Measurements from ENCODE around the gene SDK2.

- TF ChIP-seq POLR2A (IDR thresholded peaks at IDR 0.05): no peak
- TF ChIP-seq CTCF (IDR thresholded peaks at IDR 0.05): no peak
Observed at GRCh38 chr17:73522696-73523095, 121.5 kb downstream of the SDK2 start.

Measured in thyroid gland (tissue), 4 donors.